ENCODE data around the gene KEAP1. TPM values are rescaled to one million over a fixed set of nuclear protein-coding genes. Genes with fewer than 3 reads are reported as not detected.
A peak's percentile ranks its signal among the peaks of the same experiment; 100 is the strongest.

The KEAP1 gene
- total RNA-seq, 2 experiments from 2014 or later, result 38.7 to 58.7 TPM

DNA sequence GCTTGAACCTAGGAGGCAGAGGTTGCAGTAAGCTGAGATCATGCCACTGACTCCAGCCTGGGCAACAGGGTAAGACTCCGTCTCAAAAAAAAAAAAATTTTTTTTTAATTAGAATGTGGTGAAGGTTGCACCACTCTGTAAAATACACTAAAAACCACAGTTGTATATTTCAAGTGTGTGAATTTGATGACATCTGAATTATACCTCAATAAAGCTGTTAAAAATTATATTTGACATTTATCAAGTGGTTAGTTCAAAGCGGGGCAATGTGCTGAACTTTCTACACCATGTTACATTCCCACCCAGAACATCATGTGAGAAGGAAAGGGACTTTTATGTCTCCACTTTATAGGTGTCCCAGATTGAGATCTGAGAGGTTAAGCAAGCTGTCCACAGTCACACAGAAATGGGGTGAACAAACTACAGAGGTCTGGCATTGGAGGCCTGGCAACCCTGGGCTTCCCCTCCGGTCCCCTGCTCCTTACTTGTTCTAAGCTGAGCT, 20.0 kb upstream of the KEAP1 start:
- intact Hi-C loops (cut with DNase I, micrococcal nuclease), result no loop called here
- ATAC-seq (no peak), DNase-seq (no peak)
- H3K9me3 Mint-ChIP-seq (ENCODE audit: low read depth), result no peaks in the 10 kb centered on the region
- peaks cover 13% of the 10 kb centered on the region for H3K4me1 Mint-ChIP-seq
- no peaks in the 10 kb centered on the region for H3K36me3 Mint-ChIP-seq (ENCODE audit: low read depth)
- H3K27ac Mint-ChIP-seq, result no peak overlapping the region
- H3K4me3 Mint-ChIP-seq, result no peak overlapping the region
- ChIA-PET CTCF (interaction anchor here (0.8 to 1.3 kb wide), 5 partner anchors 13 to 180 kb away, joined by 3 to 4 read pairs (median 3); no protein-coding TSS in a partner anchor), POLR2A (interaction anchor here (0.6 kb wide), 1 partner anchor 49 kb away, joined by 3 read pairs; no protein-coding TSS in a partner anchor)
- peaks cover 16% of the 10 kb centered on the region for H3K27me3 Mint-ChIP-seq

DNA sequence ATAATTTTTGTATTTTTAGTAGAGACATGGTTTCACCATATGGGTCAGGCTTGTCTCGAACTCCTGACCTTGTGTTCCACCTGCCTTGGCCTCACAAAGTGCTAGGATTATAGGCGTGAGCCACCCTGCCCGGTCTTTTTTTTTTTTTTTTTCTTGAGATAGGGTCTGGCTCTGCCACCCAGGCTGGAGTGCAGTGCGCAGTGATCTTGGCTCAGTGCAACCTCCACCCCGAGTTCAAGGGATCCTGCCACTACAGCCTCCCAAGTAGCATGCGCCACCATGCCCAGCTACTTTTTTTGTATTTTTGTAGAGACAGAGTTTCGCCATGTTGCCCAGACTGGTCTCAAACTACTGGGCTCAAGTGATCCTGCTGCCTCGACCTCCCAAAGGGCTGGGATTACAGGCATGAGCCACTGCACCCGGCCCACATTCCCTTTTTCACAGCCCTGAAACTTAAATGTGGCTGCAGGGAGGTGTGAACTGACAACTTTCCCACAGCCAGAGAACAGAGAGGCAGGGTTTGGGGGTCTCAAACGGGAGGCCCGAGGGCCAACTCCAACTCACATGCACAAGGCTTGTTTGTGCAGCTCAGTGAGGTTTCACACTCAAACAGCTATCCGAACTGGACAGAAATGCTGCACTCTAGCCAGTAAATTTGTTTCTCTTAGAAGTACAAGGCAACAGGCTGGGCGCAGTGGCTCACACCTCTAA, 18.5 kb upstream of the KEAP1 start:
- ATAC-seq, result no peak
- ChIA-PET POLR2A (no interaction called here), CTCF (interaction anchor here (0.6 kb wide), 1 partner anchor 12 kb away, joined by 3 read pairs; no protein-coding TSS in a partner anchor)
- intact Hi-C loops (cut with DNase I, micrococcal nuclease), result no loop called here
- DNase-seq, result no peak
- Mint-ChIP-seq H3K4me1 (peaks cover 19% of the 10 kb centered on the region), H3K27me3 (peaks cover 23% of the 10 kb centered on the region), H3K4me3 (no peak overlapping the region), H3K9me3 (ENCODE audit: low read depth) (no peaks in the 10 kb centered on the region), H3K27ac (no peak overlapping the region), H3K36me3 (ENCODE audit: low read depth) (no peaks in the 10 kb centered on the region)

DNA sequence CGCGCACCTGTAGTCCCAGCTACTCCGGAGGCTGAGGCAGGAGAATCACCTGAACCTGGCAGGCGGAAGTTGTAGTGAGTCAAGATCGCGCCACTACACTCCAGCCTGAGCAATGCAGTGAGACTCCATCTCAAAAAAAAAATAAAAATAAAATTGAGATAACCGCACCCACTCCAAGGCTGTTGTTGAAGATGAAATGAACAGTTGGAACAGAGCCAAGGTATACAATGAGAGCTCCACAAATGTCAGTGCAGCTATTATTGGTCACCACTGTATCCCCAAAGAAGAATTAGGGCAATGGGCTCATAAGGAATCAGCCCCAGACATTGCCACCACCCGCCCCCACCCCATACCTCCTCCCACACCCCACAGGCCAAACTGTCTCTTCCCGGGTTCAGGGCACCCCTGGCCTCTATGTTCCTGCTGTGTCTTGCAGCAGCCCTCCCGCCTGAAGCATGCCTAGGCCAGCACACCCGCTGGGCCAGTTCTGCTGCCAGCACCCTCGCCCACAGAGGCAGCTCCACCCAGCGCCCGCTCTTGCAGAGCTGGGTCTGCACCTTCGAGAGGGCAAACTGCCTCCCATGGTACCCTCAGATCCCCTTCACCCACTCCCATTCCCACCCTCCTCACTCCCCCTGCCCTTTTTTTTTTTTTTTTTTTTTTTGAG, 17.6 kb upstream of the KEAP1 start:
- intact Hi-C loops (cut with DNase I, micrococcal nuclease), result no loop called here
- H3K4me1 Mint-ChIP-seq, result peaks cover 20% of the 10 kb centered on the region
- no peak overlapping the region for H3K27ac Mint-ChIP-seq
- peaks cover 30% of the 10 kb centered on the region for H3K27me3 Mint-ChIP-seq
- no peak for DNase-seq
- ATAC-seq, result no peak
- no peaks in the 10 kb centered on the region for H3K36me3 Mint-ChIP-seq (ENCODE audit: low read depth)
- no peak overlapping the region for H3K4me3 Mint-ChIP-seq
- POLR2A ChIA-PET, result no interaction called here
- no peaks in the 10 kb centered on the region for H3K9me3 Mint-ChIP-seq (ENCODE audit: low read depth)
- CTCF ChIA-PET, result interaction anchor here (0.9 kb wide), 1 partner anchor 13 kb away, joined by 3 read pairs; no protein-coding TSS in a partner anchor

DNA sequence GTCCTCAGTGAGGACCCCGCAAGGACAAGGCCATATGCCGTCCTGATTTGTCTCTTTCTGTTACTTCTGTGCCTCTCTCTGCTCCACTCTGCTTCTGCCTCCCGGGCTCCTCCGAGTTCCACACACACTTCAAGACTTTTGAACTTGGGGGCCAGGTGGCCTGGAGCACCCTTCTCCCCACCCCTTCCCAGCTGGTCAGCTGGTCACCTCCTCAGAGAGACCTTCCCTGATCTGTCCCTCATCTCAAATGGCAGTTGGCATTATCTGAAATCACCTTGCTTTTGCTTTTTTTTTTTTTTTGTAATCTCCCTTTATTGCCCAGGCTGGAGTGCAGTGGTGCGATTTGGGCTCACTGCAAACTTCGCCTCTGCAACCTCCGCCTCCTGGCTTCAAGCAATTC, 16.3 kb upstream of the KEAP1 start:
- Mint-ChIP-seq H3K4me3 (no peak overlapping the region), H3K27me3 (peaks cover 43% of the 10 kb centered on the region)
- POLR2A ChIA-PET, result no interaction called here

DNA sequence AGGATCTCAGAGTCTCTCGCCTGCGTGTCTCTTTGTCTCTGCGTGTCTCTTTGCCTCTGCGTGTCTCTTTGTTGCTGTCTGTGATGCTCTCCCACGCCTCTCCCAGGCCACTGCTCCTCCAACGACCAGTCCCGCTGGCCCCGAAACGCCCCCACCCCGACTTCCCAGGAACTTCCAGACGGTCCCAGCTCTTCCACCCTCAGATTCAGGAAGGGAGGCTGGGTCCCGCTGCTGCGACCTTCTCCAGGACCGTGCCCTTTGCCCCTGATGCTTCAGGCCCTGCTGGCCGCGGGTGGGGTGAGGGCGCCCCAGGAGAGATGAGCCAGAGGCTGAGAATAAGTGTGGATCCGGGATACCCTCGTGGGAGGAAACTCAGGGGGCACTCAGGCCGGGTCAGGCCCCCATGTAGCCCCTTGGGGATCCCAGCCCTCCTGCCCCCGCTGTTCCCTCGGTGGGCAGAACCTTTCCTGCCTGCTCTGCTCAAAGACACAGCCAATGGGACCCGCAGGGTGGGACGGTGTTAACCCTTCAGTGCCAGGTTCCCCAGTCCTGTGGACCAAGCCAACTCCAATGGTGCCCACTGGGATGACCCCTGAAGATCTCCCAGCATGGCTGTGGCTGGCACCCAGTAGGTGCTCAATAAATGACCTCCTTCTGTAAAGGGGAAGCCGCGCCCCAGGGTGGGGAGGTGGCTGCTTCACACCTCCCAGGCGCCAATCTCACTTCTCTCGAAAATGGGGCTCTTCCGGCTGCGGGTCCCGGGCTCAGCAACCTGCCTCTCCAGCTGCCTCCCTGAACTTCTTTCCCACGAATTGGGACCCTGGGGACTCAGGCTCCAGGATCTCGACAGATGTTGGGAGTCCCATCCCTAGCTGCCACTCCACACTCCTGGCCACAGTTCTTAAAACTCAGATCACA, 15.5 kb upstream of the KEAP1 start:
- intact Hi-C loops (cut with DNase I, micrococcal nuclease), result loop anchor here (5.0 to 10.0 kb wide), 2 partner anchors 224 to 226 kb away; no protein-coding TSS in a partner anchor
- H3K4me3 Mint-ChIP-seq, result peak overlapping the region; percentile 15
- peaks cover 24% of the 10 kb centered on the region for H3K4me1 Mint-ChIP-seq
- no peak for DNase-seq
- ChIA-PET POLR2A (no interaction called here), CTCF (interaction anchor here (0.6 to 0.7 kb wide), 3 partner anchors 36 to 100 kb away, joined by 3 to 4 read pairs (median 3); no protein-coding TSS in a partner anchor)
- no peak overlapping the region for H3K27ac Mint-ChIP-seq
- H3K9me3 Mint-ChIP-seq (ENCODE audit: low read depth), result no peaks in the 10 kb centered on the region
- ATAC-seq, result no peak
- peaks cover 45% of the 10 kb centered on the region for H3K27me3 Mint-ChIP-seq
- no peaks in the 10 kb centered on the region for H3K36me3 Mint-ChIP-seq (ENCODE audit: low read depth)

More for the DNA sequence above, 16.3 kb upstream of the KEAP1 start:
- CTCF ChIA-PET, result interaction anchor here (0.6 to 0.9 kb wide), 3 partner anchors 11 to 64 kb away, joined by 3 read pairs; no protein-coding TSS in a partner anchor
- Mint-ChIP-seq H3K4me1 (peaks cover 21% of the 10 kb centered on the region), H3K27ac (no peak overlapping the region), H3K36me3 (ENCODE audit: low read depth) (no peaks in the 10 kb centered on the region), H3K9me3 (ENCODE audit: low read depth) (no peaks in the 10 kb centered on the region)
- DNase-seq (no peak), ATAC-seq (no peak)
- intact Hi-C loops (cut with DNase I, micrococcal nuclease), result loop anchor here (5.0 to 10.0 kb wide), 2 partner anchors 225 to 227 kb away; no protein-coding TSS in a partner anchor

DNA sequence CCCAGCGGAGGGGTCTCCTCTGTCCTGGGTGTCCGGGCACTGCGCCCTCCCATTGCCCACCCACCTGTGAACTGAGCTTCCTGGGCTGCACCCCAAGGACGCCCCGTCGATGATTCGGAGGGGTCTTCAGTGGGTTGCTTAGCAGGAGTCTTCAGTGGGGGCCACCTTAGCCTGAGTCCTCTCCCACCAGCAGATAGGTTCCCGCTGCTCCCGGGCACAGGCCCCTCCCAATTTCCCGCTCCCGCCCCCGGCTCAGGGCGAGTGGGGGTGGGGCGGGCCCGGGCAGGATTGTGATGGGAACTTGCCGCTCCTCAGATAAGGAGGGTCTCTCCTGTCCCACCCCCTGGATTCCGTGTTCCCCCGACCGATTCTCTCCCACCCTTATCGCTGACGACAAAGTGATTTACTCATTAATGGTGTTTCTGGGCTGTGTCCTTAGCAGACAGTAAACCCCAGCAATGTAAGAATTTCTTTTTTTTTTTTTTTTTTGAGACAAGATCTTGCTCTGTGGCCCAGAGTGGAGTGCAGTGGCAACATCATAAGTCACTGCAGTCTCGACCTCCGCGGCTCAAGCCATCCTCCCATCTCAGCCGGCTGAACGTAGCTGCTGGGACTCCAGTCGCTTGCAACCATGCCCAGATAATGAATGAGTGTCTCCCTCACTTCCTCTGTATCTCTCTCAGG, 14.7 kb upstream of the KEAP1 start:
- POLR2A ChIA-PET, result no interaction called here
- CTCF ChIA-PET, result interaction anchor here (0.6 to 1.7 kb wide), 6 partner anchors 14 to 200 kb away, joined by 3 to 4 read pairs (median 4); partner anchors contain the start of gene DNM2
- Mint-ChIP-seq H3K9me3 (ENCODE audit: low read depth) (no peaks in the 10 kb centered on the region), H3K36me3 (ENCODE audit: low read depth) (no peaks in the 10 kb centered on the region), H3K4me3 (peak overlapping the region; percentile 15), H3K27ac (no peak overlapping the region), H3K27me3 (peaks cover 53% of the 10 kb centered on the region), H3K4me1 (peaks cover 24% of the 10 kb centered on the region)
- intact Hi-C loops (cut with DNase I, micrococcal nuclease), result loop anchor here (5.0 to 10.0 kb wide), 2 partner anchors 223 to 226 kb away; no protein-coding TSS in a partner anchor
- no peak for DNase-seq
- peak; percentile 43 for ATAC-seq

DNA sequence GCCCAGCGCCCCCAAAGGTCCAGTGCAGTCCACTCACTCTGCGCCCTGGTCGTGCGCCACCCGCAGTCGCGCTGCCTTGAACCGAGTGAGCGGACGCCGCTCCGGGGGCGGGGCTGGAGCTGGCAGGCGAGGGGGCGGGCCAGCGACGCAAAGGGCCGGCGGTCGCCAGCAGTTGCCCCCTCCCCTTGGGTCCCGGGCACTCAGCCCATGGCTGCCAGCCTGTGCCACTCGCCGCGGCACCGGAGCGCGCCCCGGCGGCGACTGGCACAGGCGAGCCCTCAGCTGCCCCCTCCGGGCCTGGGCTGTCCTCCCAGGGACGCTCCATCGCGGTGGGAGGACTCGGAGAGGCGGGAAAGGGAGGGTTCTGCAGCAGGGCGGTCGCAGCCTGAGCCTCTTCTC, 14.2 kb upstream of the KEAP1 start, which contains the start of gene S1PR5:
S1PR5 (minus strand) TSS at position 87 of the 399 bp plus-strand sequence. CDS start 2,436 bp downstream, outside the sequence.
- no peak for DNase-seq
- peaks cover 54% of the 10 kb centered on the region for H3K27me3 Mint-ChIP-seq
- no peaks in the 10 kb centered on the region for H3K36me3 Mint-ChIP-seq (ENCODE audit: low read depth)
- H3K27ac Mint-ChIP-seq, result no peak within 1 kb of the TSS
- CTCF ChIA-PET, result interaction anchor here (0.6 to 1.7 kb wide), 6 partner anchors 13 to 200 kb away, joined by 3 to 4 read pairs (median 4); partner anchors contain the start of gene DNM2
- peak within 1 kb of the TSS; percentile 29 for H3K4me3 Mint-ChIP-seq
- peaks cover 24% of the 10 kb centered on the region for H3K4me1 Mint-ChIP-seq
- POLR2A ChIA-PET, result no interaction called here
- no peaks in the 10 kb centered on the region for H3K9me3 Mint-ChIP-seq (ENCODE audit: low read depth)
- no peak for ATAC-seq
- intact Hi-C loops (cut with DNase I, micrococcal nuclease), result loop anchor here (5.0 to 10.0 kb wide), 2 partner anchors 223 to 225 kb away; no protein-coding TSS in a partner anchor

DNA sequence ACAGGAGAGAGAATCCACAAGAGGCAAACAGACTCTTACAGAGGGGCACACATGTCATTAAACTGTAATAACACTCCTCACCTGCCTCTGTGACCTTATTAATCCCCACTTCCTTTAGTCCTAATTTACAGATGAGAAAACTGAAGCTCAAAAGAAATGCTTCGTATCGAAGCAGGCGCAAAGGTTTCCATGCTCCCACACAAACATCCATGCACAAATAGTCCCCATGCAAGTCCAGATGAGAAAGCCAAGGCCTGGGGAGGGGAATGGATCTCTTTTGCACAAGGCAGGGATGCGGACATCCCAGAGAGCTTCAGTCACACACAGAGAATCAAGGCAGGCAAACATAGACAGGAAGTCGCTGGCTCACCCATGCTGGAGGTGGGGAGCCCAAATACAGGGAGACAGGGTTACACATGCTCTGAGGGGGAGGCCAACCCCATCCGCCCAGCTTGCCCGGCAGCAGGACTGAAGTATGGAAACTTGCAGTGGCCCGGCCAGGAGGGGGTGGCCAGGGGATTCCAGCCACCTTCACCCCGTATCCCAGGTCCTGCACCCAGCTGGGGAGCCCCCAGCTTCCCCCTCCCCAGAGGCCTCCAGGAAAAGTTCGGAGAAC, 13.6 kb upstream of the KEAP1 start:
- Mint-ChIP-seq H3K9me3 (ENCODE audit: low read depth) (no peaks in the 10 kb centered on the region), H3K27ac (no peak overlapping the region), H3K4me1 (peaks cover 24% of the 10 kb centered on the region), H3K36me3 (ENCODE audit: low read depth) (no peaks in the 10 kb centered on the region), H3K27me3 (peaks cover 54% of the 10 kb centered on the region), H3K4me3 (peak overlapping the region; percentile 29)
- DNase-seq (no peak), ATAC-seq (no peak)
- POLR2A ChIA-PET, result no interaction called here
- intact Hi-C loops (cut with DNase I, micrococcal nuclease), result loop anchor here (5.0 to 10.0 kb wide), 2 partner anchors 222 to 224 kb away; no protein-coding TSS in a partner anchor
- CTCF ChIA-PET, result interaction anchor here (0.5 to 1.7 kb wide), 6 partner anchors 13 to 102 kb away, joined by 3 to 4 read pairs (median 4); no protein-coding TSS in a partner anchor

DNA sequence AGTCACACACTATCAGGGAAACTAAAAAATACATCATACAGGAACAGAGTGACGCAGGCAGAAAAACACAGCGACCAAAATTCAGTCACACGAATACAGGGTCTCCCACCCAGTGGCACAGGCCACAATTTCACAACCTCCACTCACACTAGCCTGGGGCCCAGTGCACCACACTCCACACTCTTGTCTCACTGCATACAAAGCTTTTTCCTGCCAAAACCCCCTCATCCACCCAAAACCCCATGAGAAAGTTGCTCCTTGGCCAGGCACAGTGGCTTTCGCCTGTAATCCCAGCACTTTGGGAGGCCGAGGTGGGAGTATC, 12.9 kb upstream of the KEAP1 start:
- CTCF ChIA-PET, result interaction anchor here (0.7 to 1.0 kb wide), 2 partner anchors 64 to 124 kb away, joined by 3 read pairs; no protein-coding TSS in a partner anchor
- ATAC-seq (no peak), DNase-seq (no peak)
- intact Hi-C loops (cut with DNase I, micrococcal nuclease), result loop anchor here (5.0 to 10.0 kb wide), 2 partner anchors 221 to 224 kb away; no protein-coding TSS in a partner anchor
- Mint-ChIP-seq H3K36me3 (ENCODE audit: low read depth) (no peaks in the 10 kb centered on the region), H3K27me3 (peaks cover 54% of the 10 kb centered on the region), H3K4me3 (no peak overlapping the region), H3K9me3 (ENCODE audit: low read depth) (no peaks in the 10 kb centered on the region), H3K4me1 (peaks cover 24% of the 10 kb centered on the region), H3K27ac (no peak overlapping the region)
- POLR2A ChIA-PET, result no interaction called here

Measured in activated CD4-positive, alpha-beta T cell treated with anti-CD3 and anti-CD28 coated beads for 36 hours (primary cell).